K562 (cell line): Measurements from ENCODE around the gene TMEM163. TPM values are rescaled to one million over a fixed set of nuclear protein-coding genes. Genes with fewer than 3 reads are reported as not detected.

ENCODE experiments used
- ATAC-seq: fragments of 200-7000 bp; cut with Tn5 transposase; 3 replicates; pipeline ENCODE4 v1.9.1; 2020; ENCODE audit warnings: moderate library complexity
- BruUV-seq: library from RNA; stranded (reverse); fragments of 400-500 nt; replicated peaks from 2 replicates; lab custom pipeline; 2021; lab: Mats Ljungman, UMichigan
- CTCF ChIA-PET: fragments of 300-600 bp; formaldehyde crosslinking; extraction: SDS; loops from one replicate; lab custom pipeline; 2021; ENCODE audit warnings: low intra/inter-chr PET ratio; lab: Yijun Ruan, JAX
- POLR2A ChIA-PET: fragments of 300-600, 350-650 bp; sonication (Branson Sonifier 250); formaldehyde crosslinking; extraction: SDS; loops from one replicate; lab custom pipeline; 2021; ENCODE audit warnings: antibody characterized with exemption, inconsistent platforms; lab: Yijun Ruan, JAX
- DNase-seq, 4 experiments: peaks; one replicate each; pipeline versions ENCODE4 v3.0.0 to v3.0.0-alpha.2; 2011 to 2018; ENCODE audit warnings: low spot score in 3 of 4, mixed read lengths in 3 of 4; ENCODE audit errors: extremely low read depth in 1 of 4
- FAIRE-seq: peaks from 2 replicates; lab custom pipeline; 2011; peaks lifted over from hg19 to GRCh38; lab: Jason Lieb, UNC
- H2AFZ ChIP-seq: 2 replicates; pipeline ENCODE4 v1.6.0; 2011; ENCODE audit warnings: low read depth, low read length, control low read depth, inconsistent platforms
- H3K27ac ChIP-seq: fragments of 200-600 bp; 3 replicates; pipeline ENCODE4 v1.8.0; 2011; ENCODE audit warnings: low read depth, mild to moderate bottlenecking, control low read depth, inconsistent platforms, low read length, moderate library complexity, mixed read lengths; ENCODE audit errors: extremely low read depth
- H3K27me3 ChIP-seq, 2 experiments: fragments of 300-600 bp in 1 of 2; 2 replicates in 1 of 2; 3 replicates in 1 of 2; pipeline versions ENCODE4 v1.6.0 to v1.8.0; 2011; ENCODE audit warnings: inconsistent platforms in 2 of 2, low read length in 2 of 2, mild to moderate bottlenecking in 1 of 2, mixed read lengths in 1 of 2, moderate library complexity in 1 of 2; ENCODE audit not compliant: control insufficient read depth in 2 of 2, insufficient read depth in 2 of 2
- H3K36me3 ChIP-seq: fragments of 300-600 bp; 3 replicates; pipeline ENCODE4 v1.8.0; 2011; ENCODE audit warnings: mild to moderate bottlenecking, low read length, inconsistent platforms; ENCODE audit not compliant: control insufficient read depth, insufficient read depth
- H3K4me1 ChIP-seq, 2 experiments: fragments of 200-600 bp in 1 of 2; replicated peaks in 1 of 2; 2 replicates in 1 of 2; 3 replicates in 1 of 2; pipeline versions ENCODE4 v1.5.1 to v1.8.0; 2011; ENCODE audit warnings: inconsistent platforms in 2 of 2, low read length in 2 of 2, mild to moderate bottlenecking in 1 of 2, mixed read lengths in 1 of 2, moderate library complexity in 1 of 2; ENCODE audit not compliant: control insufficient read depth in 2 of 2, insufficient read depth in 2 of 2
- H3K4me2 ChIP-seq: 2 replicates; pipeline ENCODE4 v1.6.1; 2011; ENCODE audit warnings: low read length, control low read depth, inconsistent platforms, mixed read lengths; ENCODE audit not compliant: insufficient read depth
- H3K4me3 ChIP-seq: fragments of 200-600 bp; sonication (generic), shearing (Covaris generic); 2 replicates; pipeline ENCODE4 v1.5.1; 2016; ENCODE audit warnings: control low read depth, inconsistent platforms
- H3K79me2 ChIP-seq: fragments of 200-600 bp; 3 replicates; pipeline ENCODE4 v1.8.0; 2011; ENCODE audit warnings: low read length, inconsistent platforms; ENCODE audit not compliant: control insufficient read depth, insufficient read depth
- H3K9ac ChIP-seq, 2 experiments: 2 replicates each; pipeline versions ENCODE4 v1.6.0 to v1.6.1; 2011; ENCODE audit warnings: low read depth in 2 of 2, low read length in 2 of 2, control low read depth in 1 of 2, inconsistent platforms in 1 of 2, mild to moderate bottlenecking in 1 of 2, mixed read lengths in 1 of 2; ENCODE audit not compliant: insufficient read depth in 1 of 2
- H3K9me1 ChIP-seq: one replicate; pipeline ENCODE4 v1.6.0; 2011; ENCODE audit warnings: inconsistent platforms, mild to moderate bottlenecking, low read length, moderate library complexity; ENCODE audit not compliant: control insufficient read depth, insufficient read depth
- H3K9me3 ChIP-seq: replicated peaks from 2 replicates; pipeline ENCODE4 v1.5.1; 2011; ENCODE audit warnings: low read depth, low read length, inconsistent platforms; ENCODE audit not compliant: control insufficient read depth, insufficient read depth
- H4K20me1 ChIP-seq: replicated peaks from 2 replicates; pipeline ENCODE4 v1.6.1; 2011; ENCODE audit warnings: low read length, inconsistent platforms, mixed read lengths; ENCODE audit not compliant: control insufficient read depth, insufficient read depth
- BMI1 ChIP-seq: fragments of 150-350 bp; IDR thresholded peaks from 2 replicates; pipeline ENCODE4 v1.6.1; 2014; ENCODE audit warnings: low read length
- CBX8 ChIP-seq: fragments of 200-600 bp; sonication (generic); IDR thresholded peaks from 2 replicates; pipeline ENCODE4 v1.6.1; 2012; ENCODE audit warnings: borderline replicate concordance, mixed run types, low read depth, mild to moderate bottlenecking, moderate library complexity, mixed read lengths, low read length, control low read depth, inconsistent platforms; ENCODE audit not compliant: poor library complexity, severe bottlenecking; ENCODE audit errors: extremely low read depth
- IRF2 ChIP-seq: sonication (generic); formaldehyde crosslinking; IDR thresholded peaks from 2 replicates; pipeline ENCODE4 v1.8.1; 2022; ENCODE audit warnings: mild to moderate bottlenecking, missing genetic modification reagents
- WGBS: fragments of 100-300 bp; shearing (Covaris generic); methylation state at CpG from one replicate; pipeline ENCODE4 v1.1.6; 2016; ENCODE audit warnings: low coverage, mixed read lengths; ENCODE audit not compliant: insufficient coverage; ENCODE audit errors: missing lambda C conversion rate; 5-methylcytosine and 5-hydroxymethylcytosine counted together
- in situ Hi-C: fragments of 300-500 bp; cut with MboI; formaldehyde crosslinking; loops from 4 replicates; pipeline ENCODE4 v1.15.0; 2018; ENCODE audit warnings: inconsistent platforms, mixed read lengths
- intact Hi-C: fragments of 100-400 bp; cut with micrococcal nuclease; formaldehyde crosslinking; loops from 2 replicates; pipeline ENCODE4 v1.14.2; 2022
- polyA plus RNA-seq, 8 experiments: library from polyadenylated mRNA; depleted of rRNA in 4 of 8; stranded (reverse) in 5 of 8; unstranded in 3 of 8; fragments of >200 nt; fragmentation: Nextera tagmentation in 2 of 8; fragmentation: Illumina TruSeq in 1 of 8; extraction: Ambion mirVana in 2 of 8; extraction: Trizol in 1 of 8; gene quantifications; 2 replicates each; pipeline versions ENCODE4 v1.2.1 to v1.2.3, GENCODE V29; 2011 to 2014; ENCODE audit warnings: inconsistent platforms in 1 of 8, missing spikeins in 1 of 8
- total RNA-seq, 7 experiments: library from RNA; depleted of rRNA in 6 of 7; stranded (reverse); fragments of >200 nt in 6 of 7; fragmentation: Illumina TruSeq in 2 of 7; extraction: Trizol in 2 of 7; gene quantifications; 2 replicates each; pipeline versions ENCODE4 v1.2.1 to v1.2.3, GENCODE V29; 2011 to 2021; ENCODE audit warnings: low replicate concordance in 1 of 7

TMEM163 gene
- total and polyA plus RNA-seq, 9 of the 15 experiments (the other 6 are each of a cell fraction or from before 2014, with no cell fraction given): 0.04 to 0.68 (median 0.16) TPM; not detected in 3

GRCh38 chr2:134717286-134718022 lies 1.3 kb downstream of the TMEM163 start:
- Histone ChIP-seq H3K27ac (no peak overlapping the region), H3K4me1 (peaks cover 0 to 12% of the 10 kb centered on the region in 2 experiments; a peak in 2 of 5 replicates), H3K9me3 (no peaks in the 10 kb centered on the region), H3K36me3 (no peaks in the 10 kb centered on the region), H4K20me1 (no peaks in the 10 kb centered on the region), H3K27me3 (peaks cover 16 to 39% of the 10 kb centered on the region in 2 experiments), H3K9me1 (no peaks in the 10 kb centered on the region), H3K79me2 (no peaks in the 10 kb centered on the region), H3K4me2 (no peak overlapping the region), H3K4me3 (no peak overlapping the region), H2AFZ (no peak overlapping the region), H3K9ac (no peak overlapping the region)
- BruUV-seq: no TSS peak
- FAIRE-seq: no peak
- no peak for DNase-seq
- POLR2A ChIA-PET: interaction anchor here (0.6 to 1.0 kb wide), 2 partner anchors 11 to 21 kb away, joined by 3 to 4 read pairs; no protein-coding TSS in a partner anchor
- intact Hi-C loops: no loop called here
- WGBS: 16% methylated on average over 24 of the region's 24 CpGs
- in situ Hi-C loops: no loop called here
- TF ChIP-seq BMI1 (peak; percentile 44; the same call in 1 of the 2 replicates), CBX8 (peak; percentile 72), IRF2 (CRISPR knock-in tag) (no peak)
- no peak for ATAC-seq
- CTCF ChIA-PET: no interaction called here
